Activated CD8-positive, alpha-beta T cell treated with anti-CD3 and anti-CD28 coated beads for 36 hours (primary cell): ENCODE measurements around the gene LRRC8A. TPM values are rescaled to one million over a fixed set of nuclear protein-coding genes. Genes with fewer than 3 reads are reported as not detected.

Source experiments
- ATAC-seq: fragments of 200-7000 bp; cut with Tn5 transposase; one replicate; pipeline ENCODE4 v1.10.0; 2021; ENCODE audit warnings: mild to moderate bottlenecking, moderate library complexity
- CTCF ChIA-PET: fragments of 350-600 bp; sonication (Branson Sonifier 250); formaldehyde crosslinking; loops from one replicate; lab custom pipeline; 2021; ENCODE audit warnings: antibody characterized with exemption; lab: Charles Lee
- POLR2A ChIA-PET: fragments of 350-600 bp; sonication (Branson Sonifier 250); formaldehyde crosslinking; loops from one replicate; lab custom pipeline; 2021; ENCODE audit warnings: antibody characterized with exemption; lab: Charles Lee
- DNase-seq: peaks from one replicate; pipeline ENCODE4 v3.0.0-alpha.2; 2020
- H3K27ac Mint-ChIP-seq: one replicate; pipeline ENCODE4 v1.8.0; 2021; ENCODE audit warnings: mild to moderate bottlenecking, mixed read lengths
- H3K27me3 Mint-ChIP-seq: one replicate; pipeline ENCODE4 v1.8.0; 2021; ENCODE audit warnings: mixed read lengths
- H3K36me3 Mint-ChIP-seq: one replicate; pipeline ENCODE4 v1.8.0; 2021; ENCODE audit warnings: low read depth, mixed read lengths
- H3K4me1 Mint-ChIP-seq: one replicate; pipeline ENCODE4 v1.8.0; 2021; ENCODE audit warnings: low read depth, mixed read lengths
- H3K4me3 Mint-ChIP-seq: one replicate; pipeline ENCODE4 v1.8.0; 2021; ENCODE audit warnings: mild to moderate bottlenecking, moderate library complexity, mixed read lengths
- H3K9me3 Mint-ChIP-seq: one replicate; pipeline ENCODE4 v1.8.0; 2021; ENCODE audit warnings: mixed read lengths
- intact Hi-C: fragments of 100-400 bp; cut with micrococcal nuclease; formaldehyde crosslinking; loops from one replicate; pipeline ENCODE4 v1.10.0; 2022
- total RNA-seq, 2 experiments: library from RNA; stranded (reverse); gene quantifications; one replicate each; pipeline ENCODE4 v1.2.3, GENCODE V29; 2021
- TF ChIP-seq, protein P1 (sequence below): fragments of 200-600 bp; IDR thresholded peaks from one replicate; pipeline ENCODE4 v1.8.0; 2022; ENCODE audit warnings: antibody characterized with exemption, mild to moderate bottlenecking

The LRRC8A gene
- total RNA-seq, 2 experiments from 2014 or later, result 15.1 to 16.2 TPM

DNA sequence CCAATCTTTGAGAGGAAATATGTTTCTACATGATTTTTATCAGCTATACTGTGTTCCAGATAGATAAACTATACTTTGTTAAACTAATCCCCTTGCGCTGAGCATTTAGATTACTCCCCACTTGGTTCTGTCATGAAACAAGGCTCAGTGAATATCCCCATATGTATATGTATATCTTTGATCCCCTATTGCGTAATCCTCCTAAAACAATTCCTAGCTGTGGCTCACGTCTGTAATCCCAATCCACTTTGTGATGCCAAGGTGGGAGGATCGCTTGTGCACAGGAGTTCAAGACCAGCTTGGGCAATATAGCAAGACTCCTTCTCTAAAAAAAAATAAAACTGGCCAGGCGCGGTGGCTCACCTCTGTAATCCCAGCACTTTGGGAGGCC is 41.6 kb downstream of the LRRC8A start:
- H3K36me3 Mint-ChIP-seq, result no peaks in the 10 kb centered on the region

DNA sequence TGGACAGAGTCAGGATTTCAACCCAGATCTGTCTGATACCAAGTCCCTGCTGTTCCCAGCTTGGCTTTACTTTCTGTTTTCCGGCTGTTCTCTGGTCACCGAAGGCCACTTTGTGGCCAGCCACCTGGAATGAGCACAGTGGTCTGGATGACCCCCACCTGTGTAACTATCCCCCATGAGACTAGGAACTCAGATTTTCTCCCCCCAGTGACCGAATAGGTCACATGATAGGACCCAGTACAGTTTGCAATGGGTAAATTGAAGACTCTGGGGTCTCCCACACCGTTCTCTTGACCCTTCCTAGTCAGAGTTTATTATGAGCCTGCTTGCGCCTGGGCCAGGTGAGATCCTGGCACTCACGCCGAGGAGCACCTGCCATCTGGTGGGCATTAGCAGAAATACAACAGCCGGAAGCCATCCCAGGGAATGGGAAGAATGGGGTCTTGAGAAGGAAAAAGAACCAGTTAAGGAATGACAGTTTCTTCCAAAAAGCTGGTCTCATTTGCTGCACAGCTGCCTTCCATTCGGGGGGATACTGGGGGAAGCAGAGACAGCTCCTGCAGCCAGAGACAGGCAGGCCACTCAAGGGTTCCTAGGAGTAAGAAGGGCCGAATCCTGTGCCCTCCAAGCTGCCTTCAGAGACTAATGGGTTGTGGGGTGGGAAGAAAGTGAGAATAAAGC is 45.9 kb downstream of the LRRC8A start:
- no peaks in the 10 kb centered on the region for H3K36me3 Mint-ChIP-seq
- ATAC-seq, result peak; percentile 92
- peaks cover 2% of the 10 kb centered on the region for H3K4me1 Mint-ChIP-seq
- no peak overlapping the region for H3K4me3 Mint-ChIP-seq
- peak; percentile 61 for DNase-seq
- TF ChIP-seq, protein P1, sequence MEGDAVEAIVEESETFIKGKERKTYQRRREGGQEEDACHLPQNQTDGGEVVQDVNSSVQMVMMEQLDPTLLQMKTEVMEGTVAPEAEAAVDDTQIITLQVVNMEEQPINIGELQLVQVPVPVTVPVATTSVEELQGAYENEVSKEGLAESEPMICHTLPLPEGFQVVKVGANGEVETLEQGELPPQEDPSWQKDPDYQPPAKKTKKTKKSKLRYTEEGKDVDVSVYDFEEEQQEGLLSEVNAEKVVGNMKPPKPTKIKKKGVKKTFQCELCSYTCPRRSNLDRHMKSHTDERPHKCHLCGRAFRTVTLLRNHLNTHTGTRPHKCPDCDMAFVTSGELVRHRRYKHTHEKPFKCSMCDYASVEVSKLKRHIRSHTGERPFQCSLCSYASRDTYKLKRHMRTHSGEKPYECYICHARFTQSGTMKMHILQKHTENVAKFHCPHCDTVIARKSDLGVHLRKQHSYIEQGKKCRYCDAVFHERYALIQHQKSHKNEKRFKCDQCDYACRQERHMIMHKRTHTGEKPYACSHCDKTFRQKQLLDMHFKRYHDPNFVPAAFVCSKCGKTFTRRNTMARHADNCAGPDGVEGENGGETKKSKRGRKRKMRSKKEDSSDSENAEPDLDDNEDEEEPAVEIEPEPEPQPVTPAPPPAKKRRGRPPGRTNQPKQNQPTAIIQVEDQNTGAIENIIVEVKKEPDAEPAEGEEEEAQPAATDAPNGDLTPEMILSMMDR, result peak; percentile 95
- no peaks in the 10 kb centered on the region for H3K27me3 Mint-ChIP-seq
- no peaks in the 10 kb centered on the region for H3K9me3 Mint-ChIP-seq
- ChIA-PET CTCF (interaction anchor here (0.7 to 8.4 kb wide), 42 partner anchors 9 to 508 kb away, joined by 3 to 157 read pairs (median 4); partner anchors contain the start of genes CERCAM, ENDOG, KYAT1 and LRRC8A), POLR2A (interaction anchor here (0.7 to 1.3 kb wide), 3 partner anchors 9 to 78 kb away, joined by 3 to 5 read pairs (median 3); no protein-coding TSS in a partner anchor)
- intact Hi-C loops, result loop anchor here (1.0 to 5.0 kb wide), 2 partner anchors 46 to 65 kb away; partner anchors contain the start of genes KYAT1 and LRRC8A
- no peak overlapping the region for H3K27ac Mint-ChIP-seq

More for the DNA sequence above, 41.6 kb downstream of the LRRC8A start:
- no peaks in the 10 kb centered on the region for H3K27me3 Mint-ChIP-seq
- ATAC-seq, result no peak
- TF ChIP-seq, protein P1, result no peak
- POLR2A ChIA-PET, result interaction anchor here (0.6 to 1.6 kb wide), 3 partner anchors 42 to 199 kb away, joined by 3 to 5 read pairs (median 4); partner anchors contain the start of genes KYAT1, LRRC8A and ZDHHC12
- no peak for DNase-seq
- intact Hi-C loops, result no loop called here
- H3K9me3 Mint-ChIP-seq, result no peaks in the 10 kb centered on the region
- no peak overlapping the region for H3K4me3 Mint-ChIP-seq
- H3K27ac Mint-ChIP-seq, result no peak overlapping the region
- peaks cover 10% of the 10 kb centered on the region for H3K4me1 Mint-ChIP-seq
- CTCF ChIA-PET, result interaction anchor here (1.9 to 8.4 kb wide), 3 partner anchors 13 to 62 kb away, joined by 7 to 157 read pairs (median 87); partner anchors contain the start of genes KYAT1 and LRRC8A

DNA sequence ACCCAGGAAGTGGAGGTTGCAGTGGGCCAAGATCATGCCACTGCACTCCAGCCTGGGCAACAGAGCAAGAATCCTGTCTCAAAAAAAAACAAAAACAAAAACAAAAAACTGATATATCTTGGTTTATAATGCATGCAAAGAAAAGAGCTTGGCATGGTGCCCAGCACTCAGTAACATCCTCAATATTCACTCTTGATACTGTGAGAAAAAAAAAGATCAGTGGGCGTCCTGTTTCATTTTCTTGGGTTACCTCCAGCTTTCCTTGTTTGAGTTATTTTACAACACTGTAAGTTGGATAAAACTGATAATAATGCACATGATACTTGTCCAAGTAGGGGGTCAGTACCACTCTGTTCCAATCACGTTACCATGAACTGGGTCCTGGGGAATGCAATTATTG is 46.7 kb downstream of the LRRC8A start:
- no peaks in the 10 kb centered on the region for H3K36me3 Mint-ChIP-seq
- TF ChIP-seq, protein P1, result no peak
- intact Hi-C loops, result loop anchor here (1.0 to 5.0 kb wide), 2 partner anchors 46 to 65 kb away; partner anchors contain the start of genes KYAT1 and LRRC8A
- no peaks in the 10 kb centered on the region for H3K27me3 Mint-ChIP-seq
- POLR2A ChIA-PET, result interaction anchor here (0.7 to 1.3 kb wide), 4 partner anchors 8 to 77 kb away, joined by 3 to 5 read pairs (median 4); no protein-coding TSS in a partner anchor
- H3K27ac Mint-ChIP-seq, result no peak overlapping the region
- DNase-seq (no peak), ATAC-seq (no peak)
- H3K4me1 Mint-ChIP-seq, result peaks cover 2% of the 10 kb centered on the region
- CTCF ChIA-PET, result interaction anchor here (0.7 to 8.4 kb wide), 38 partner anchors 8 to 508 kb away, joined by 3 to 157 read pairs (median 6); partner anchors contain the start of genes CERCAM, ENDOG, KYAT1 and LRRC8A
- no peak overlapping the region for H3K4me3 Mint-ChIP-seq
- H3K9me3 Mint-ChIP-seq, result no peaks in the 10 kb centered on the region

DNA sequence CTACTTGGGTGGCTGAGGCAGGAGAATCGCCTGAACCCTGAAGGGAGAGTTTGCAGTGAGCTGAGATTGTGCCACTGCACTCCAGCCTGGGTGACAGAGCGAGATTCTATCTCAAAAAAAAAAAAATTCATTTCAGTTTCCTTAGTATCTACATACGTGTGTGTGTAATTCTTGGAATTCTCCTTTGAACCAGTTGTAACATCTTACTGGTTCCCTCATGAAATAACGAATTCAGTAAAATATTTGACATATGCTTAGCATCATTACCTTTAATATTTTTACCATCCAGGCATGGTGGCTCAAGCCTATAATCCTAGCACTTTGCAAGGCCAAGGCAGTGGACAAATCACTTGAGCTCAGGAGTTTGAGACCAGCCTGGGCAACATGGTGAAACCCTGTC is 47.6 kb downstream of the LRRC8A start:
- H3K4me1 Mint-ChIP-seq, result peaks cover 2% of the 10 kb centered on the region
- H3K27me3 Mint-ChIP-seq, result no peaks in the 10 kb centered on the region
- ATAC-seq (no peak), DNase-seq (no peak)
- H3K36me3 Mint-ChIP-seq, result no peaks in the 10 kb centered on the region
- ChIA-PET POLR2A (interaction anchor here (1.0 to 1.2 kb wide), 2 partner anchors 28 to 47 kb away, joined by 3 to 4 read pairs; no protein-coding TSS in a partner anchor), CTCF (interaction anchor here (1.0 to 8.4 kb wide), 11 partner anchors 11 to 281 kb away, joined by 3 to 157 read pairs (median 13); partner anchors contain the start of genes ENDOG, KYAT1, LRRC8A and SPOUT1)
- no peaks in the 10 kb centered on the region for H3K9me3 Mint-ChIP-seq
- TF ChIP-seq, protein P1, result no peak
- H3K27ac Mint-ChIP-seq, result no peak overlapping the region
- intact Hi-C loops, result loop anchor here (5.0 kb wide), 1 partner anchor 47 kb away; the partner anchor contains the start of genes KYAT1 and LRRC8A
- no peak overlapping the region for H3K4me3 Mint-ChIP-seq
